ENCODE measurements around the gene MICALL1. TPM values are rescaled to one million over a fixed set of nuclear protein-coding genes. Genes with fewer than 3 reads are reported as not detected.
A peak's percentile ranks its signal among the peaks of the same experiment; 100 is the strongest.

MICALL1 gene
- total and polyA plus RNA-seq, 8 donors: 8.8 to 22.3 (median 19.2) TPM

- intact Hi-C loops (cut with DNase I): no loop called here
Measured at GRCh38 chr22:37898441-37899181, 7.5 kb upstream of the MICALL1 start.

GRCh38 chr22:37904572-37905533 is 1.2 kb upstream of the MICALL1 start:
- no peak for TF ChIP-seq CTCF (IDR thresholded peaks at IDR 0.05)
- H3K27ac ChIP-seq: peak overlapping the region in 2 of 4 donors; percentile 70 to 72
- H3K4me1 ChIP-seq: no peaks in the 10 kb centered on the region
- no peak overlapping the region for H3K4me3 ChIP-seq
- FAIRE-seq: no peak
- 74% methylated on average over 10 of the region's 10 CpGs for WGBS, 2 donors
- no peaks in the 10 kb centered on the region for H3K9me3 ChIP-seq
- peak; percentile 6 to 68 (median 40) for ATAC-seq
- no peaks in the 10 kb centered on the region for H3K27me3 ChIP-seq
- intact Hi-C loops (cut with DNase I): no loop called here
- H3K36me3 ChIP-seq: no peaks in the 10 kb centered on the region
- peak in 3 of 6 donors; percentile 35 to 62 (median 61) for DNase-seq

More at GRCh38 chr22:37898441-37899181, 7.5 kb upstream of the MICALL1 start:
- H3K27me3 ChIP-seq: no peaks in the 10 kb centered on the region
- ATAC-seq: peak; percentile 74 to 87 (median 86)
- H3K4me3 ChIP-seq: no peak overlapping the region
- H3K36me3 ChIP-seq: no peaks in the 10 kb centered on the region
- FAIRE-seq: no peak
- peak overlapping the region; percentile 70 to 82 (median 80) for H3K27ac ChIP-seq
- WGBS, 2 donors: 54 to 61% methylated on average over 9 of the region's 9 CpGs
- DNase-seq: peak in 5 of 6 donors; percentile 52 to 89 (median 80)
- H3K9me3 ChIP-seq: no peaks in the 10 kb centered on the region
- H3K4me1 ChIP-seq: peaks cover 10 to 15% (median 14%) of the 10 kb centered on the region in 3 donors
- TF ChIP-seq CTCF (IDR thresholded peaks at IDR 0.05): no peak

- H3K9me3 ChIP-seq: no peaks in the 10 kb centered on the region
- WGBS, 2 donors: 0 to 1% methylated on average over 54 to 75 of the region's 75 CpGs
- peak overlapping the region; percentile 36 to 73 (median 65) for H3K4me3 ChIP-seq
- TF ChIP-seq CTCF (IDR thresholded peaks at IDR 0.05): no peak
- no peaks in the 10 kb centered on the region for H3K4me1 ChIP-seq
- H3K36me3 ChIP-seq: no peaks in the 10 kb centered on the region
- peak in 3 of 6 donors; percentile 69 to 72 (median 69) for DNase-seq
- no peak for FAIRE-seq
- H3K27me3 ChIP-seq: no peaks in the 10 kb centered on the region
- ATAC-seq: peak in 3 of 4 donors; percentile 7 to 38 (median 26)
- intact Hi-C loops (cut with DNase I): no loop called here
- H3K27ac ChIP-seq: peak overlapping the region; percentile 1 to 58 (median 40)
Measured at GRCh38 chr22:37906364-37907008, 389 bp downstream of the MICALL1 start.

- Histone ChIP-seq H3K4me1 (no peaks in the 10 kb centered on the region), H3K9me3 (no peaks in the 10 kb centered on the region), H3K4me3 (peak overlapping the region; percentile 36 to 73 (median 65)), H3K27ac (peak overlapping the region; percentile 1 to 58 (median 40)), H3K36me3 (no peaks in the 10 kb centered on the region), H3K27me3 (no peaks in the 10 kb centered on the region)
- 18% methylated on average over 19 of the region's 19 CpGs for WGBS, 2 donors
- intact Hi-C loops (cut with DNase I): no loop called here
- TF ChIP-seq CTCF (IDR thresholded peaks at IDR 0.05): no peak
- FAIRE-seq: no peak
- peak in 1 of 6 donors; percentile 59 for DNase-seq
- ATAC-seq: peak in 3 of 4 donors; percentile 7 to 26 (median 21)
Measured at GRCh38 chr22:37907036-37907954, 1.2 kb downstream of the MICALL1 start.
